ENCODE results near the gene ATP1B4. TPM values are rescaled to one million over a fixed set of nuclear protein-coding genes. Genes with fewer than 3 reads are reported as not detected.

The ATP1B4 gene
- total RNA-seq, 1 experiment from 2014 or later = not detected

DNA sequence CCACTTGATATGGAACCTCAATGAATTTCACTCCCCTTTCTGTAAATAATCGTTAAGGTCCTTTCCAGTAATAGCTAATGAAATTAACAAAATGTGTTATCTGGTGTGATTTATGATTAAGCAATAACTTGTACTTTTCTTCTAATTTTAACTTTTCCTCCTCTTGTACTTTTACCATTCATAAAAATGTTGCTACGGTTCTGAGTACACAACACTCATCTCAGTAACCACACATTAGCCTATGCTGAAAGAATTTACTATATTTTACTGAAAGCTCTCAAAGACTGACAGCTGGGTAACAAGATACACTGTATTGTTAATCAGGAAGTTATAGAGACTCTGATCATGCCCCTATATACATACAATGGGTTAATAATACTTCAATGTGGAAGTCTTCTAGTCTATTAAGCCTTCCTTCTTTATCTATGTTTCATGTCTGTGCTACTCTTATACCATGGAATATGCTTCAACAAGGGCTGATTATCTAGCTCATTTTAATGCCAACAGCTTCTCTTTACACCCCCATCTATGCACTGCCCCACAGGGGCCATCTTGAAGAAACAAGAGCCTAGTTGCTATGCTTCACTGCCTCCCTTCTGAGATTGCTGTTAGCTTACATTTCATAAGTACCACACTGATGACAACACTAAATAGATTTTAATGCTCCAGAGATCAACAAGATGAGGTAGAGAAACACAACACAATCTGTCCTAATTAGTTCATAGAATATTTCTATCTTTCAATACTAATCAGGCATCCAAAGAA, 68.1 kb downstream of the ATP1B4 start:
- DNase-seq = no peak
- Histone ChIP-seq H3K36me3 (no peaks in the 10 kb centered on the region), H3K4me3 (no peak overlapping the region), H3K9me3 (no peaks in the 10 kb centered on the region), H3K27me3 (no peaks in the 10 kb centered on the region)

Other genes with a start within 250 kb of the ATP1B4 start
- not detected in 2 replicates for gene RHOXF1, start 246.2 kb upstream of the ATP1B4 start, total RNA-seq (2014; rRNA removed; shearing (Covaris generic); ENCODE audit: low replicate concordance)
- not detected in 2 replicates for gene RHOXF2, start 203.5 kb upstream of the ATP1B4 start, total RNA-seq (2014; rRNA removed; shearing (Covaris generic); ENCODE audit: low replicate concordance)
- 8.2 and 16.5 TPM in 2 replicates for gene ZBTB33, start 111.3 kb upstream of the ATP1B4 start, total RNA-seq (2014; rRNA removed; shearing (Covaris generic); ENCODE audit: low replicate concordance)
- gene TMEM255A, start 50.6 kb upstream of the ATP1B4 start, total RNA-seq (2014; rRNA removed; shearing (Covaris generic); ENCODE audit: low replicate concordance) = not detected in 2 replicates
- gene LAMP2, start 107.2 kb downstream of the ATP1B4 start, total RNA-seq (2014; rRNA removed; shearing (Covaris generic); ENCODE audit: low replicate concordance) = 78.8 and 87.1 TPM in 2 replicates
- 19.0 and 22.3 TPM in 2 replicates for gene CUL4B, start 198.9 kb downstream of the ATP1B4 start, total RNA-seq (2014; rRNA removed; shearing (Covaris generic); ENCODE audit: low replicate concordance)
- 130 and 189 TPM in 2 replicates for gene MCTS1, start 242.0 kb downstream of the ATP1B4 start, total RNA-seq (2014; rRNA removed; shearing (Covaris generic); ENCODE audit: low replicate concordance)

Measured in MG63 (cell line).